ENCODE results near the gene TRIO.

Gene TRIO

GRCh38 chr5:14123974-14124482 lies 19.1 kb upstream of the TRIO start:
- DNase-seq: peak; percentile 76

- DNase-seq: no peak
These were observed 17.9 kb upstream of the TRIO start for GRCh38 chr5:14125262-14125661.

- no peak for DNase-seq
These were observed 15.6 kb upstream of the TRIO start for GRCh38 chr5:14127587-14127986.

GRCh38 chr5:14128079-14128478 lies 15.1 kb upstream of the TRIO start:
- no peak for DNase-seq

- peak; percentile 16 for DNase-seq
These were observed 14.0 kb upstream of the TRIO start for GRCh38 chr5:14129123-14129522.

GRCh38 chr5:14131855-14132503 lies 11.2 kb upstream of the TRIO start:
- peak; percentile 23 for DNase-seq

GRCh38 chr5:14133394-14133793 lies 9.7 kb upstream of the TRIO start:
- no peak for DNase-seq

GRCh38 chr5:14134083-14134482 lies 9.1 kb upstream of the TRIO start:
- DNase-seq: peak; percentile 67

- DNase-seq: no peak
These were observed 8.4 kb upstream of the TRIO start for GRCh38 chr5:14134771-14135170.

- DNase-seq: no peak
These were observed 7.5 kb upstream of the TRIO start for GRCh38 chr5:14135621-14136020.

GRCh38 chr5:14136228-14136627 lies 6.9 kb upstream of the TRIO start:
- no peak for DNase-seq

- DNase-seq: peak; percentile 11
These were observed 4.3 kb upstream of the TRIO start for GRCh38 chr5:14138608-14139540.

GRCh38 chr5:14141764-14142163 lies 1.4 kb upstream of the TRIO start:
- DNase-seq: no peak

- DNase-seq: peak; percentile 24
These were observed 828 bp upstream of the TRIO start for GRCh38 chr5:14142202-14142826.

GRCh38 chr5:14143546-14143840 lies 351 bp downstream of the TRIO start:
- no peak for DNase-seq

- DNase-seq: peak; percentile 29
These were observed 871 bp downstream of the TRIO start for GRCh38 chr5:14143841-14144585.

- DNase-seq: peak; percentile 57
These were observed 1.7 kb downstream of the TRIO start for GRCh38 chr5:14144586-14145434.

- no peak for DNase-seq
These were observed 2.5 kb downstream of the TRIO start for GRCh38 chr5:14145435-14146334.

GRCh38 chr5:14146725-14147124 lies 3.6 kb downstream of the TRIO start:
- DNase-seq: no peak

GRCh38 chr5:14147210-14147609 lies 4.1 kb downstream of the TRIO start:
- DNase-seq: no peak

GRCh38 chr5:14148483-14148882 lies 5.3 kb downstream of the TRIO start:
- DNase-seq: no peak

Data from NCI-H510A (cell line).